ENCODE data around the gene VIP. TPM values are rescaled to one million over a fixed set of nuclear protein-coding genes. Genes with fewer than 3 reads are reported as not detected.

VIP gene
- total RNA-seq, 1 experiment from 2014 or later, result not detected

DNA sequence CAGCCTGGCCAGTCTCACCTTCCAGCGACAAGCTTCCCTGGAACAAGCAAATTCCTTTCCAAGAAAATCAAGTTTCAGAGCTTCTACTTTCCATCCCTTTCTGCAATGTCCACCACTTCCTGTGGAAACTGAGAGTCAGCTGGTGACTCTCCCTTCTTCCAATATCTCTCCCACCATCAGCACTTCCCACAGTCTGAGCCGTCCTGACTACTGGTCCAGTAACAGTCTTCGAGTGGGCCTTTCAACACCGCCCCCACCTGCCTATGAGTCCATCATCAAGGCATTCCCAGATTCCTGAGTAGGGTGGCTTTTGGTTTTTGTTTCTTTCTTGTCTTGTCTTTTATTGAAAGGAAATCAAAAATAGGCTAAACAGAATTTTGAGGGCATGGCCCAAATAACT, 28.6 kb upstream of the VIP start:
- peaks cover 28% of the 10 kb centered on the region for H3K4me1 Mint-ChIP-seq
- no peaks in the 10 kb centered on the region for H3K27me3 Mint-ChIP-seq (ENCODE audit: low read depth)
- ChIA-PET POLR2A (no interaction called here), CTCF (interaction anchor here (1.1 kb wide), 1 partner anchor 226 kb away, joined by 3 read pairs; no protein-coding TSS in a partner anchor)
- no peak overlapping the region for H3K4me3 Mint-ChIP-seq
- H3K36me3 Mint-ChIP-seq, result no peaks in the 10 kb centered on the region
- ATAC-seq (no peak), DNase-seq (ENCODE audit: low spot score) (no peak)
- H3K27ac Mint-ChIP-seq, result peak overlapping the region; percentile 16; the same call in 1 of the 2 replicates
- TF ChIP-seq, protein P1, sequence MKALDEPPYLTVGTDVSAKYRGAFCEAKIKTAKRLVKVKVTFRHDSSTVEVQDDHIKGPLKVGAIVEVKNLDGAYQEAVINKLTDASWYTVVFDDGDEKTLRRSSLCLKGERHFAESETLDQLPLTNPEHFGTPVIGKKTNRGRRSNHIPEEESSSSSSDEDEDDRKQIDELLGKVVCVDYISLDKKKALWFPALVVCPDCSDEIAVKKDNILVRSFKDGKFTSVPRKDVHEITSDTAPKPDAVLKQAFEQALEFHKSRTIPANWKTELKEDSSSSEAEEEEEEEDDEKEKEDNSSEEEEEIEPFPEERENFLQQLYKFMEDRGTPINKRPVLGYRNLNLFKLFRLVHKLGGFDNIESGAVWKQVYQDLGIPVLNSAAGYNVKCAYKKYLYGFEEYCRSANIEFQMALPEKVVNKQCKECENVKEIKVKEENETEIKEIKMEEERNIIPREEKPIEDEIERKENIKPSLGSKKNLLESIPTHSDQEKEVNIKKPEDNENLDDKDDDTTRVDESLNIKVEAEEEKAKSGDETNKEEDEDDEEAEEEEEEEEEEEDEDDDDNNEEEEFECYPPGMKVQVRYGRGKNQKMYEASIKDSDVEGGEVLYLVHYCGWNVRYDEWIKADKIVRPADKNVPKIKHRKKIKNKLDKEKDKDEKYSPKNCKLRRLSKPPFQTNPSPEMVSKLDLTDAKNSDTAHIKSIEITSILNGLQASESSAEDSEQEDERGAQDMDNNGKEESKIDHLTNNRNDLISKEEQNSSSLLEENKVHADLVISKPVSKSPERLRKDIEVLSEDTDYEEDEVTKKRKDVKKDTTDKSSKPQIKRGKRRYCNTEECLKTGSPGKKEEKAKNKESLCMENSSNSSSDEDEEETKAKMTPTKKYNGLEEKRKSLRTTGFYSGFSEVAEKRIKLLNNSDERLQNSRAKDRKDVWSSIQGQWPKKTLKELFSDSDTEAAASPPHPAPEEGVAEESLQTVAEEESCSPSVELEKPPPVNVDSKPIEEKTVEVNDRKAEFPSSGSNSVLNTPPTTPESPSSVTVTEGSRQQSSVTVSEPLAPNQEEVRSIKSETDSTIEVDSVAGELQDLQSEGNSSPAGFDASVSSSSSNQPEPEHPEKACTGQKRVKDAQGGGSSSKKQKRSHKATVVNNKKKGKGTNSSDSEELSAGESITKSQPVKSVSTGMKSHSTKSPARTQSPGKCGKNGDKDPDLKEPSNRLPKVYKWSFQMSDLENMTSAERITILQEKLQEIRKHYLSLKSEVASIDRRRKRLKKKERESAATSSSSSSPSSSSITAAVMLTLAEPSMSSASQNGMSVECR (CRISPR knock-in tag; IDR thresholded peaks at IDR 0.05; ENCODE audit: borderline replicate concordance), result no peak
- no peak for TF ChIP-seq FOXP1 (CRISPR knock-in tag; IDR thresholded peaks at IDR 0.05; ENCODE audit: borderline replicate concordance)
- no peaks in the 10 kb centered on the region for H3K9me3 Mint-ChIP-seq

DNA sequence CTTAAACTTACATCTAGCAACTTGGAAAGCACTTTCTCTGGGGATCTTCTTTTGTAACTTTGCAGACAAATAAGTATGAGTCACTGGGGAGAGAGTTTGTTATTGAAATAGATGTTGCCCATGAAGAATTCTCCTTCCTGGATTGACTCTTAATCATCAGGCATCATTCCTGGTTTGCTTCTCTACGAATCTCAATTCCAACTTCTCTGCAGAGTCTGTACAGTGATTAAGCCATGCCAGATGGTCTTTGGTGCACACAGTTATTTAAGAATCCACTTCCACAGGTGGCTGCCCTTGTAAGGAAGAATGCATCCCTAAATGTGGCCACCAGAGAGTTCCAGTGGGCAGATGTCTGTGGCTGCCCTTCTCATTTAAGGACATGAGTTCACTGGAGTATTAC, 27.2 kb upstream of the VIP start:
- Mint-ChIP-seq H3K4me1 (peaks cover 19% of the 10 kb centered on the region), H3K27ac (no peak overlapping the region), H3K27me3 (ENCODE audit: low read depth) (no peaks in the 10 kb centered on the region), H3K36me3 (no peaks in the 10 kb centered on the region), H3K9me3 (no peaks in the 10 kb centered on the region), H3K4me3 (no peak overlapping the region)
- no peak for TF ChIP-seq SP1 (CRISPR knock-in tag; conservative IDR thresholded peaks at IDR 0.05)
- TF ChIP-seq, protein P2, sequence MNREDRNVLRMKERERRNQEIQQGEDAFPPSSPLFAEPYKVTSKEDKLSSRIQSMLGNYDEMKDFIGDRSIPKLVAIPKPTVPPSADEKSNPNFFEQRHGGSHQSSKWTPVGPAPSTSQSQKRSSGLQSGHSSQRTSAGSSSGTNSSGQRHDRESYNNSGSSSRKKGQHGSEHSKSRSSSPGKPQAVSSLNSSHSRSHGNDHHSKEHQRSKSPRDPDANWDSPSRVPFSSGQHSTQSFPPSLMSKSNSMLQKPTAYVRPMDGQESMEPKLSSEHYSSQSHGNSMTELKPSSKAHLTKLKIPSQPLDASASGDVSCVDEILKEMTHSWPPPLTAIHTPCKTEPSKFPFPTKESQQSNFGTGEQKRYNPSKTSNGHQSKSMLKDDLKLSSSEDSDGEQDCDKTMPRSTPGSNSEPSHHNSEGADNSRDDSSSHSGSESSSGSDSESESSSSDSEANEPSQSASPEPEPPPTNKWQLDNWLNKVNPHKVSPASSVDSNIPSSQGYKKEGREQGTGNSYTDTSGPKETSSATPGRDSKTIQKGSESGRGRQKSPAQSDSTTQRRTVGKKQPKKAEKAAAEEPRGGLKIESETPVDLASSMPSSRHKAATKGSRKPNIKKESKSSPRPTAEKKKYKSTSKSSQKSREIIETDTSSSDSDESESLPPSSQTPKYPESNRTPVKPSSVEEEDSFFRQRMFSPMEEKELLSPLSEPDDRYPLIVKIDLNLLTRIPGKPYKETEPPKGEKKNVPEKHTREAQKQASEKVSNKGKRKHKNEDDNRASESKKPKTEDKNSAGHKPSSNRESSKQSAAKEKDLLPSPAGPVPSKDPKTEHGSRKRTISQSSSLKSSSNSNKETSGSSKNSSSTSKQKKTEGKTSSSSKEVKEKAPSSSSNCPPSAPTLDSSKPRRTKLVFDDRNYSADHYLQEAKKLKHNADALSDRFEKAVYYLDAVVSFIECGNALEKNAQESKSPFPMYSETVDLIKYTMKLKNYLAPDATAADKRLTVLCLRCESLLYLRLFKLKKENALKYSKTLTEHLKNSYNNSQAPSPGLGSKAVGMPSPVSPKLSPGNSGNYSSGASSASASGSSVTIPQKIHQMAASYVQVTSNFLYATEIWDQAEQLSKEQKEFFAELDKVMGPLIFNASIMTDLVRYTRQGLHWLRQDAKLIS (CRISPR knock-in tag; IDR thresholded peaks at IDR 0.05; ENCODE audit: borderline replicate concordance), result no peak
- TF ChIP-seq, protein P3, sequence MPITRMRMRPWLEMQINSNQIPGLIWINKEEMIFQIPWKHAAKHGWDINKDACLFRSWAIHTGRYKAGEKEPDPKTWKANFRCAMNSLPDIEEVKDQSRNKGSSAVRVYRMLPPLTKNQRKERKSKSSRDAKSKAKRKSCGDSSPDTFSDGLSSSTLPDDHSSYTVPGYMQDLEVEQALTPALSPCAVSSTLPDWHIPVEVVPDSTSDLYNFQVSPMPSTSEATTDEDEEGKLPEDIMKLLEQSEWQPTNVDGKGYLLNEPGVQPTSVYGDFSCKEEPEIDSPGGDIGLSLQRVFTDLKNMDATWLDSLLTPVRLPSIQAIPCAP (CRISPR knock-in tag; IDR thresholded peaks at IDR 0.05), result no peak
- TF ChIP-seq, protein P4, sequence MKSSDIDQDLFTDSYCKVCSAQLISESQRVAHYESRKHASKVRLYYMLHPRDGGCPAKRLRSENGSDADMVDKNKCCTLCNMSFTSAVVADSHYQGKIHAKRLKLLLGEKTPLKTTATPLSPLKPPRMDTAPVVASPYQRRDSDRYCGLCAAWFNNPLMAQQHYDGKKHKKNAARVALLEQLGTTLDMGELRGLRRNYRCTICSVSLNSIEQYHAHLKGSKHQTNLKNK (CRISPR knock-in tag; IDR thresholded peaks at IDR 0.05), result no peak
- no peak for TF ChIP-seq NFATC4 (CRISPR knock-in tag; IDR thresholded peaks at IDR 0.05)
- TF ChIP-seq, protein P5, sequence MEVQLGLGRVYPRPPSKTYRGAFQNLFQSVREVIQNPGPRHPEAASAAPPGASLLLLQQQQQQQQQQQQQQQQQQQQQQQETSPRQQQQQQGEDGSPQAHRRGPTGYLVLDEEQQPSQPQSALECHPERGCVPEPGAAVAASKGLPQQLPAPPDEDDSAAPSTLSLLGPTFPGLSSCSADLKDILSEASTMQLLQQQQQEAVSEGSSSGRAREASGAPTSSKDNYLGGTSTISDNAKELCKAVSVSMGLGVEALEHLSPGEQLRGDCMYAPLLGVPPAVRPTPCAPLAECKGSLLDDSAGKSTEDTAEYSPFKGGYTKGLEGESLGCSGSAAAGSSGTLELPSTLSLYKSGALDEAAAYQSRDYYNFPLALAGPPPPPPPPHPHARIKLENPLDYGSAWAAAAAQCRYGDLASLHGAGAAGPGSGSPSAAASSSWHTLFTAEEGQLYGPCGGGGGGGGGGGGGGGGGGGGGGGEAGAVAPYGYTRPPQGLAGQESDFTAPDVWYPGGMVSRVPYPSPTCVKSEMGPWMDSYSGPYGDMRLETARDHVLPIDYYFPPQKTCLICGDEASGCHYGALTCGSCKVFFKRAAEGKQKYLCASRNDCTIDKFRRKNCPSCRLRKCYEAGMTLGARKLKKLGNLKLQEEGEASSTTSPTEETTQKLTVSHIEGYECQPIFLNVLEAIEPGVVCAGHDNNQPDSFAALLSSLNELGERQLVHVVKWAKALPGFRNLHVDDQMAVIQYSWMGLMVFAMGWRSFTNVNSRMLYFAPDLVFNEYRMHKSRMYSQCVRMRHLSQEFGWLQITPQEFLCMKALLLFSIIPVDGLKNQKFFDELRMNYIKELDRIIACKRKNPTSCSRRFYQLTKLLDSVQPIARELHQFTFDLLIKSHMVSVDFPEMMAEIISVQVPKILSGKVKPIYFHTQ (CRISPR knock-in tag; IDR thresholded peaks at IDR 0.05), result no peak
- TF ChIP-seq ZBTB21 (CRISPR knock-in tag; IDR thresholded peaks at IDR 0.05; ENCODE audit: borderline replicate concordance), result no peak
- TF ChIP-seq, protein P6, sequence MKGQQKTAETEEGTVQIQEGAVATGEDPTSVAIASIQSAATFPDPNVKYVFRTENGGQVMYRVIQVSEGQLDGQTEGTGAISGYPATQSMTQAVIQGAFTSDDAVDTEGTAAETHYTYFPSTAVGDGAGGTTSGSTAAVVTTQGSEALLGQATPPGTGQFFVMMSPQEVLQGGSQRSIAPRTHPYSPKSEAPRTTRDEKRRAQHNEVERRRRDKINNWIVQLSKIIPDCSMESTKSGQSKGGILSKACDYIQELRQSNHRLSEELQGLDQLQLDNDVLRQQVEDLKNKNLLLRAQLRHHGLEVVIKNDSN (CRISPR knock-in tag; IDR thresholded peaks at IDR 0.05), result no peak
- no peak for TF ChIP-seq CREM (CRISPR knock-in tag; IDR thresholded peaks at IDR 0.05)
- TF ChIP-seq, protein P7, sequence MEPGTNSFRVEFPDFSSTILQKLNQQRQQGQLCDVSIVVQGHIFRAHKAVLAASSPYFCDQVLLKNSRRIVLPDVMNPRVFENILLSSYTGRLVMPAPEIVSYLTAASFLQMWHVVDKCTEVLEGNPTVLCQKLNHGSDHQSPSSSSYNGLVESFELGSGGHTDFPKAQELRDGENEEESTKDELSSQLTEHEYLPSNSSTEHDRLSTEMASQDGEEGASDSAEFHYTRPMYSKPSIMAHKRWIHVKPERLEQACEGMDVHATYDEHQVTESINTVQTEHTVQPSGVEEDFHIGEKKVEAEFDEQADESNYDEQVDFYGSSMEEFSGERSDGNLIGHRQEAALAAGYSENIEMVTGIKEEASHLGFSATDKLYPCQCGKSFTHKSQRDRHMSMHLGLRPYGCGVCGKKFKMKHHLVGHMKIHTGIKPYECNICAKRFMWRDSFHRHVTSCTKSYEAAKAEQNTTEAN (CRISPR knock-in tag; IDR thresholded peaks at IDR 0.05), result no peak
- no peak for TF ChIP-seq SMAD3 (CRISPR knock-in tag; IDR thresholded peaks at IDR 0.05; ENCODE audit: borderline replicate concordance)
- no peak for TF ChIP-seq ZNF423 (CRISPR knock-in tag; IDR thresholded peaks at IDR 0.05)
- no peak for TF ChIP-seq TEAD1 (CRISPR knock-in tag; IDR thresholded peaks at IDR 0.05)
- CTCF ChIA-PET, result no interaction called here
- POLR2A ChIA-PET, result no interaction called here
- DNase-seq (ENCODE audit: low spot score) (no peak), ATAC-seq (no peak)

Data from WTC11 (cell line).